Measurements from ENCODE around the gene RENBP.

The RENBP gene

GRCh38 chrX:153954558-153955227 lies 10.2 kb upstream of the RENBP start:
- no peak overlapping the region for H3K4me3 ChIP-seq (ENCODE audit: low read depth, low read length)
- DNase-seq (ENCODE audit: low read depth), result no peak
- no peak for TF ChIP-seq CTCF (IDR thresholded peaks at IDR 0.05; ENCODE audit: insufficient read depth, low read depth, low read length, missing control alignments)

- TF ChIP-seq CTCF (IDR thresholded peaks at IDR 0.05; ENCODE audit: insufficient read depth, low read depth, low read length, missing control alignments), result no peak
- no peak for DNase-seq (ENCODE audit: low read depth)
- no peak overlapping the region for H3K4me3 ChIP-seq (ENCODE audit: low read depth, low read length)
Observed at GRCh38 chrX:153953892-153954557, 9.6 kb upstream of the RENBP start.

GRCh38 chrX:153953342-153953830 lies 8.9 kb upstream of the RENBP start:
- DNase-seq (ENCODE audit: low read depth), result peak; percentile 69
- TF ChIP-seq CTCF (IDR thresholded peaks at IDR 0.05; ENCODE audit: insufficient read depth, low read depth, low read length, missing control alignments), result peak; percentile 86
- no peak overlapping the region for H3K4me3 ChIP-seq (ENCODE audit: low read depth, low read length)

- no peak for DNase-seq (ENCODE audit: low read depth)
- no peak overlapping the region for H3K4me3 ChIP-seq (ENCODE audit: low read depth, low read length)
- TF ChIP-seq CTCF (IDR thresholded peaks at IDR 0.05; ENCODE audit: insufficient read depth, low read depth, low read length, missing control alignments), result no peak
Observed at GRCh38 chrX:153952373-153953026, 8.1 kb upstream of the RENBP start.

GRCh38 chrX:153951683-153952372 lies 7.4 kb upstream of the RENBP start:
- no peak for TF ChIP-seq CTCF (IDR thresholded peaks at IDR 0.05; ENCODE audit: insufficient read depth, low read depth, low read length, missing control alignments)
- DNase-seq (ENCODE audit: low read depth), result no peak
- no peak overlapping the region for H3K4me3 ChIP-seq (ENCODE audit: low read depth, low read length)

- no peak for TF ChIP-seq CTCF (IDR thresholded peaks at IDR 0.05; ENCODE audit: insufficient read depth, low read depth, low read length, missing control alignments)
- DNase-seq (ENCODE audit: low read depth), result no peak
- H3K4me3 ChIP-seq (ENCODE audit: low read depth, low read length), result no peak overlapping the region
Observed at GRCh38 chrX:153950127-153950526, 5.7 kb upstream of the RENBP start.
